HepG2 (cell line): Measurements from ENCODE around the gene AMDHD1. TPM values are rescaled to one million over a fixed set of nuclear protein-coding genes. Genes with fewer than 3 reads are reported as not detected.

Source experiments
- CENPBD1 ChIP-seq: sonication (generic); formaldehyde crosslinking; IDR thresholded peaks from 2 replicates; pipeline ENCODE4 v1.8.0; 2022; ENCODE audit warnings: missing genetic modification reagents, low read depth, mild to moderate bottlenecking, borderline replicate concordance
- DMTF1 ChIP-seq: sonication (generic); formaldehyde crosslinking; IDR thresholded peaks from 2 replicates; pipeline ENCODE4 v1.4.0; 2020; ENCODE audit warnings: mild to moderate bottlenecking, missing genetic modification reagents
- HMG20A ChIP-seq: IDR thresholded peaks from 2 replicates; pipeline ENCODE4 v1.6.1; 2016; ENCODE audit warnings: borderline replicate concordance
- MXD1 ChIP-seq: sonication (generic); formaldehyde crosslinking; IDR thresholded peaks from 2 replicates; pipeline ENCODE4 v1.4.0; 2020; ENCODE audit warnings: mild to moderate bottlenecking, missing genetic modification reagents
- MZF1 ChIP-seq: sonication (generic); formaldehyde crosslinking; IDR thresholded peaks from 2 replicates; pipeline ENCODE4 v1.8.1; 2023; ENCODE audit warnings: mild to moderate bottlenecking, missing genetic modification reagents, borderline replicate concordance
- NFATC3 ChIP-seq: sonication (generic); formaldehyde crosslinking; IDR thresholded peaks from 2 replicates; pipeline ENCODE4 v1.5.1; 2020; ENCODE audit warnings: mild to moderate bottlenecking, missing genetic modification reagents
- PHF8 ChIP-seq: sonication (generic); formaldehyde crosslinking; IDR thresholded peaks from 2 replicates; pipeline ENCODE4 v1.5.0; 2020; ENCODE audit warnings: missing genetic modification reagents
- REPIN1 ChIP-seq: sonication (generic); formaldehyde crosslinking; IDR thresholded peaks from 2 replicates; pipeline ENCODE4 v1.8.0; 2022; ENCODE audit warnings: missing genetic modification reagents, low read depth, mild to moderate bottlenecking, borderline replicate concordance
- SALL1 ChIP-seq: sonication (generic); formaldehyde crosslinking; IDR thresholded peaks from 2 replicates; pipeline ENCODE4 v1.8.0; 2022; ENCODE audit warnings: mild to moderate bottlenecking, missing genetic modification reagents
- SNRNP70 ChIP-seq: fragments of 200-400 bp; formaldehyde crosslinking; IDR thresholded peaks from 2 replicates; pipeline ENCODE4 v1.6.1; 2017; ENCODE audit warnings: mild to moderate bottlenecking, low read depth, low read length, moderate library complexity
- TSC22D2 ChIP-seq: sonication (generic); formaldehyde crosslinking; IDR thresholded peaks from 2 replicates; pipeline ENCODE4 v1.5.1; 2020; ENCODE audit warnings: missing genetic modification reagents, mild to moderate bottlenecking, borderline replicate concordance
- ZBTB37 ChIP-seq: sonication (generic); formaldehyde crosslinking; IDR thresholded peaks from 2 replicates; pipeline ENCODE4 v1.4.0; 2020; ENCODE audit warnings: mild to moderate bottlenecking, missing genetic modification reagents
- ZFP82 ChIP-seq: sonication (generic); formaldehyde crosslinking; IDR thresholded peaks from 2 replicates; pipeline ENCODE4 v1.5.1; 2020; ENCODE audit warnings: mild to moderate bottlenecking, missing genetic modification reagents, borderline replicate concordance
- ZKSCAN1 ChIP-seq: fragments of 150-350 bp; IDR thresholded peaks from 2 replicates; pipeline ENCODE4 v1.6.1; 2014; ENCODE audit warnings: low read length
- ZNF275 ChIP-seq: sonication (generic); formaldehyde crosslinking; IDR thresholded peaks from 2 replicates; pipeline ENCODE4 v1.8.0; 2022; ENCODE audit warnings: missing genetic modification reagents, mild to moderate bottlenecking, inconsistent platforms, borderline replicate concordance
- ZNF280D ChIP-seq: sonication (generic); formaldehyde crosslinking; IDR thresholded peaks from 2 replicates; pipeline ENCODE4 v1.5.1; 2020; ENCODE audit warnings: mild to moderate bottlenecking, missing genetic modification reagents
- ZNF615 ChIP-seq: sonication (generic); formaldehyde crosslinking; IDR thresholded peaks from 2 replicates; pipeline ENCODE4 v1.5.0; 2020; ENCODE audit warnings: mild to moderate bottlenecking, missing genetic modification reagents, borderline replicate concordance
- ZNF619 ChIP-seq: sonication (generic); formaldehyde crosslinking; IDR thresholded peaks from 2 replicates; pipeline ENCODE4 v1.4.0; 2020; ENCODE audit warnings: mild to moderate bottlenecking, missing genetic modification reagents
- ZNF75D ChIP-seq: sonication (generic); formaldehyde crosslinking; IDR thresholded peaks from 2 replicates; pipeline ENCODE4 v1.8.1; 2023; ENCODE audit warnings: missing genetic modification reagents, mild to moderate bottlenecking, borderline replicate concordance
- ZNF841 ChIP-seq: sonication (generic); formaldehyde crosslinking; IDR thresholded peaks from 2 replicates; pipeline ENCODE4 v1.8.1; 2023; ENCODE audit warnings: missing genetic modification reagents, borderline replicate concordance
- polyA plus RNA-seq, 8 experiments: library from polyadenylated mRNA; depleted of rRNA in 3 of 8; stranded (reverse) in 7 of 8; unstranded in 1 of 8; fragments of >200 nt; fragmentation: Illumina TruSeq in 4 of 8; extraction: Trizol in 4 of 8; gene quantifications; 2 replicates each; pipeline versions ENCODE4 v1.2.1 to v1.2.3, GENCODE V29; 2011 to 2016; ENCODE audit warnings: low read depth in 4 of 8, missing spikeins in 1 of 8, mixed read lengths in 1 of 8; ENCODE audit not compliant: insufficient read depth in 1 of 8
- total RNA-seq, 5 experiments: library from RNA; depleted of rRNA; stranded (reverse); fragments of >200 nt; fragmentation: Illumina TruSeq; extraction: Trizol; gene quantifications; 2 replicates each; pipeline ENCODE4 v1.2.3, GENCODE V29; 2016; ENCODE audit warnings: low read depth in 1 of 5

Gene AMDHD1
- total and polyA plus RNA-seq, 2 of the 13 experiments (the other 11 are each of a cell fraction or from before 2014, with no cell fraction given) = 6.5 to 29.6 TPM

GRCh38 chr12:95996034-95996658 is 53.0 kb downstream of the AMDHD1 start, which contains the start of gene HAL (continued):
- TF ChIP-seq ZNF280D (CRISPR knock-in tag) (0 out of 2 replicates have a peak, but pooled peaks have one; percentile 59), SALL1 (CRISPR knock-in tag) (peak; percentile 95; the same call in 1 of the 2 replicates), TSC22D2 (peak; percentile 85; the same call in 1 of the 2 replicates), DMTF1 (0 out of 2 replicates have a peak, but pooled peaks have one; percentile 76), NFATC3 (CRISPR knock-in tag) (no peak), ZBTB37 (CRISPR knock-in tag) (no peak), ZNF275 (no peak; the same call in 1 of the 2 replicates), HMG20A (CRISPR knock-in tag) (peak; percentile 98), PHF8 (CRISPR knock-in tag) (no peak), SNRNP70 (no peak), ZNF841 (CRISPR knock-in tag) (no peak), MZF1 (CRISPR knock-in tag) (no peak), ZFP82 (CRISPR knock-in tag) (no peak), ZNF615 (CRISPR knock-in tag) (no peak), CENPBD1 (CRISPR knock-in tag) (no peak), ZKSCAN1 (no peak), MXD1 (CRISPR knock-in tag) (no peak; the same call in 1 of the 2 replicates), ZNF75D (no peak), REPIN1 (CRISPR knock-in tag) (peak; percentile 88), ZNF619 (CRISPR knock-in tag) (no peak; the same call in 1 of the 2 replicates)
